Spleen (tissue), 11 donors: ENCODE results near the gene ASB13. TPM values are rescaled to one million over a fixed set of nuclear protein-coding genes. Genes with fewer than 3 reads are reported as not detected.

Experiments used
- DNase-seq: peaks from one replicate; pipeline ENCODE4 v3.0.0-alpha.2; 2020
- H3K27ac ChIP-seq, 8 donors: fragments of 200-600 bp; sonication (generic) in 7 of 8; 1 replicate in 4 of 8; 2 replicates in 4 of 8; pipeline versions ENCODE4 v1.5.0 to v1.8.0; 2016 to 2021; ENCODE audit warnings: inconsistent platforms in 4 of 8, mild to moderate bottlenecking in 4 of 8, moderate library complexity in 1 of 8
- H3K27me3 ChIP-seq, 7 donors: fragments of 200-600 bp; sonication (generic) in 6 of 7; replicated peaks in 1 of 7; 1 replicate in 4 of 7; 2 replicates in 3 of 7; pipeline versions ENCODE4 v1.5.0 to v1.8.0; 2016 to 2021; ENCODE audit warnings: inconsistent platforms in 3 of 7, mild to moderate bottlenecking in 1 of 7
- H3K36me3 ChIP-seq, 6 donors: fragments of 200-600 bp; sonication (generic) in 5 of 6; 1 replicate in 4 of 6; 2 replicates in 2 of 6; pipeline versions ENCODE4 v1.5.0 to v1.8.0; 2016 to 2021; ENCODE audit warnings: inconsistent platforms in 2 of 6
- H3K4me1 ChIP-seq, 6 donors: fragments of 200-600 bp; sonication (generic) in 5 of 6; 1 replicate in 3 of 6; 2 replicates in 3 of 6; pipeline versions ENCODE4 v1.5.0 to v1.8.0; 2016 to 2021; ENCODE audit warnings: inconsistent platforms in 3 of 6
- H3K4me3 ChIP-seq, 8 donors: fragments of 200-600 bp; sonication (generic) in 7 of 8; 1 replicate in 4 of 8; 2 replicates in 4 of 8; pipeline versions ENCODE4 v1.5.0 to v1.8.0; 2016 to 2021; ENCODE audit warnings: inconsistent platforms in 4 of 8, mild to moderate bottlenecking in 4 of 8, moderate library complexity in 2 of 8
- H3K9me3 ChIP-seq, 8 donors: fragments of 200-600 bp; sonication (generic) in 7 of 8; 1 replicate in 4 of 8; 2 replicates in 4 of 8; pipeline versions ENCODE4 v1.5.0 to v1.8.0; 2016 to 2021; ENCODE audit warnings: inconsistent platforms in 4 of 8
- CTCF ChIP-seq, 11 experiments: fragments of 200-600 bp in 7 of 11; fragments of 450-650 bp in 4 of 11; sonication (generic) in 4 of 11; IDR thresholded peaks in 8 of 11; conservative IDR thresholded peaks in 3 of 11; 1 replicate in 7 of 11; 2 replicates in 4 of 11; pipeline versions ENCODE4 v1.4.0 to v1.8.0; 2016 to 2021; ENCODE audit warnings: antibody characterized with exemption in 11 of 11, inconsistent platforms in 4 of 11, mild to moderate bottlenecking in 1 of 11
- POLR2A ChIP-seq, 3 donors: fragments of 450-650 bp; IDR thresholded peaks; one replicate each; pipeline ENCODE4 v1.5.1; 2017; ENCODE audit warnings: antibody characterized with exemption in 3 of 3, mild to moderate bottlenecking in 1 of 3
- POLR2AphosphoS5 ChIP-seq, 3 donors: sonication (generic); formaldehyde crosslinking; IDR thresholded peaks; one replicate each; pipeline ENCODE4 v1.5.1; 2017; ENCODE audit warnings: antibody characterized with exemption in 3 of 3
- WGBS, 5 donors: extraction: QIAGEN DNeasy Blood & Tissue Kit in 3 of 5; methylation state at CpG; one replicate each; pipeline versions ENCODE4 v1.1.5 to v1.1.7; 2013 to 2018; 5-methylcytosine and 5-hydroxymethylcytosine counted together
- intact Hi-C: fragments of 100-400 bp; cut with DNase I; formaldehyde crosslinking; loops from one replicate; pipeline ENCODE4 v1.15.0; 2023; ENCODE audit warnings: low total_unique reads
- polyA plus RNA-seq, 3 donors: library from polyadenylated mRNA; stranded (reverse); fragments of 200-250 nt; gene quantifications; one replicate each; pipeline ENCODE4 v1.2.1, GENCODE V29; 2013
- total RNA-seq, 7 donors: library from RNA; depleted of rRNA in 3 of 7; stranded (reverse); fragments of >200 nt in 3 of 7; fragmentation: NEBNext Ultra II Directional in 4 of 7; extraction: Animal tissue kit (Norgen Biotek cat#: 25700) in 4 of 7; gene quantifications; one replicate each; pipeline versions ENCODE4 v1.1.0 to v1.2.1, GENCODE V29; 2016 to 2021
- donor health status: healthy with polysubstance abuse.
- donor health status: DM: no; HTN: no; CAD: no; lungs with moderate emphysema.
- donor health status: DM: no; HTN: no; CAD: no.
- donor health status: Bipolar disorder and iron deficiency.
- donor health status: healthy.
- donor health status: DM: no; HTN: no; CAD: no.
- donor health status: DM: yes; HTN: yes; CAD: no.

The ASB13 gene
- total and polyA plus RNA-seq, 10 donors = 17.0 to 29.6 (median 21.8) TPM

GRCh38 chr10:5630112-5630436 lies 36.3 kb downstream of the ASB13 start:
- intact Hi-C loops = no loop called here
- no peak overlapping the region for H3K4me3 ChIP-seq
- peaks cover 0 to 10% (median 0%) of the 10 kb centered on the region in 7 donors for H3K27me3 ChIP-seq
- TF ChIP-seq POLR2AphosphoS5 (IDR thresholded peaks at IDR 0.05) = no peak
- no peak for TF ChIP-seq POLR2A (IDR thresholded peaks at IDR 0.05)
- TF ChIP-seq CTCF (IDR thresholded peaks at IDR 0.05 in 8 of 11, conservative IDR thresholded peaks at IDR 0.05 in 3 of 11) = no peak
- H3K27ac ChIP-seq = no peak overlapping the region
- peaks cover 0 to 31% (median 14%) of the 10 kb centered on the region in 6 donors for H3K4me1 ChIP-seq
- DNase-seq = no peak
- WGBS, 5 donors = 89 to 94% (median 90%) methylated on average over 8 of the region's 8 CpGs
- H3K9me3 ChIP-seq = no peaks in the 10 kb centered on the region
- H3K36me3 ChIP-seq = no peaks in the 10 kb centered on the region

GRCh38 chr10:5629303-5630111 lies 36.9 kb downstream of the ASB13 start:
- TF ChIP-seq CTCF (IDR thresholded peaks at IDR 0.05 in 8 of 11, conservative IDR thresholded peaks at IDR 0.05 in 3 of 11) (peak; percentile 71 to 91 (median 86)), POLR2AphosphoS5 (IDR thresholded peaks at IDR 0.05) (peak in 1 of 3 donors; percentile 38), POLR2A (IDR thresholded peaks at IDR 0.05) (no peak)
- Histone ChIP-seq H3K36me3 (no peaks in the 10 kb centered on the region), H3K4me3 (no peak overlapping the region), H3K9me3 (no peaks in the 10 kb centered on the region), H3K4me1 (peaks cover 0 to 31% (median 14%) of the 10 kb centered on the region in 6 donors), H3K27me3 (peaks cover 0 to 10% (median 0%) of the 10 kb centered on the region in 7 donors), H3K27ac (peak overlapping the region in 5 of 8 donors; percentile 31 to 66 (median 62))
- DNase-seq = peak; percentile 88
- intact Hi-C loops = no loop called here
- 6 to 10% (median 8%) methylated on average over 7 of the region's 7 CpGs for WGBS, 5 donors

- intact Hi-C loops = no loop called here
Measured at GRCh38 chr10:5628451-5629302, 37.7 kb downstream of the ASB13 start.

More at GRCh38 chr10:5628451-5629302, 37.7 kb downstream of the ASB13 start:
- H3K4me3 ChIP-seq = peak overlapping the region in 1 of 8 donors; percentile 23
- WGBS, 5 donors = 29 to 42% (median 36%) methylated on average over 15 of the region's 15 CpGs
- H3K36me3 ChIP-seq = no peaks in the 10 kb centered on the region
- H3K9me3 ChIP-seq = no peaks in the 10 kb centered on the region
- H3K27me3 ChIP-seq = peaks cover 0 to 10% (median 0%) of the 10 kb centered on the region in 7 donors
- DNase-seq = no peak
- TF ChIP-seq CTCF (IDR thresholded peaks at IDR 0.05 in 8 of 11, conservative IDR thresholded peaks at IDR 0.05 in 3 of 11) (no peak), POLR2AphosphoS5 (IDR thresholded peaks at IDR 0.05) (no peak), POLR2A (IDR thresholded peaks at IDR 0.05) (no peak)
- peaks cover 0 to 31% (median 14%) of the 10 kb centered on the region in 6 donors for H3K4me1 ChIP-seq
- H3K27ac ChIP-seq = peak overlapping the region in 7 of 8 donors; percentile 31 to 66 (median 59)
